ENCODE results near the gene IFI27. TPM values are rescaled to one million over a fixed set of nuclear protein-coding genes. Genes with fewer than 3 reads are reported as not detected.
A peak's percentile ranks its signal among the peaks of the same experiment; 100 is the strongest.

IFI27 gene
- total and polyA plus RNA-seq, 2 donors (not counting 1 experiment from before 2014, with no cell fraction given), result 0.15 to 0.81 TPM

GRCh38 chr14:94081386-94081820 lies 29.1 kb upstream of the IFI27 start:
- peaks cover 5 to 27% of the 10 kb centered on the region in 2 experiments for H3K36me3 ChIP-seq (replicated peaks in 1 of 2; ENCODE audit: control extremely low read depth in 1 of 2, control insufficient read depth in 1 of 2, extremely low read depth in 1 of 2, insufficient read depth in 2 of 2, low read length in 1 of 2)
- ChIA-PET CTCF (interaction anchor here (0.7 to 2.0 kb wide), 8 partner anchors 45 to 647 kb away, joined by 3 to 9 read pairs (median 3); partner anchors contain the start of gene OTUB2), POLR2A (no interaction called here)
- ATAC-seq (ENCODE audit: low read depth), result no peak
- H4K20me1 ChIP-seq (ENCODE audit: control insufficient read depth, insufficient read depth, low read length, poor library complexity, severe bottlenecking), result peaks cover 36% of the 10 kb centered on the region
- peak overlapping the region; percentile 83 to 93 for H3K27ac ChIP-seq (ENCODE audit: low read length in 2 of 2)
- Mint-ChIP-seq H3K9me3 (ENCODE audit: insufficient read depth) (no peaks in the 10 kb centered on the region), H3K4me3 (peak overlapping the region; percentile 97), H3K4me1 (peaks cover 41% of the 10 kb centered on the region), H3K27ac (peak overlapping the region; percentile 97), H3K27me3 (no peaks in the 10 kb centered on the region)
- intact Hi-C loops (cut with micrococcal nuclease), result loop anchor here (1.0 to 2.0 kb wide), 6 partner anchors 48 to 142 kb away; partner anchors contain the start of genes IFI27L2, OTUB2 and PPP4R4
- H3K79me2 ChIP-seq (ENCODE audit: control insufficient read depth, insufficient read depth, low read length), result peaks cover 59% of the 10 kb centered on the region
- peak overlapping the region; percentile 91 to 99 (median 97) for H3K4me3 ChIP-seq (ENCODE audit: control extremely low read depth in 1 of 5, extremely low read depth in 1 of 5, insufficient read depth in 1 of 5, low read depth in 2 of 5, low read length in 4 of 5)
- no peaks in the 10 kb centered on the region for H3K27me3 ChIP-seq (replicated peaks in 1 of 4; ENCODE audit: control extremely low read depth in 1 of 4, control insufficient read depth in 3 of 4, insufficient read depth in 4 of 4, low read length in 3 of 4)
- peak overlapping the region; percentile 93 for H3K9ac ChIP-seq (ENCODE audit: low read length)
- no peak for DNase-seq
- H3K4me2 ChIP-seq (replicated peaks; ENCODE audit: low read depth, low read length, poor library complexity, severe bottlenecking), result peak overlapping the region; percentile 83
- peaks cover 36 to 43% of the 10 kb centered on the region in 2 donors for H3K4me1 ChIP-seq (ENCODE audit: control insufficient read depth in 2 of 2, insufficient read depth in 2 of 2, low read length in 2 of 2)
- TF ChIP-seq CTCF (IDR thresholded peaks at IDR 0.05) (no peak), EZH2 (IDR thresholded peaks at IDR 0.05; ENCODE audit: borderline replicate concordance, insufficient read depth, low read depth, low read length, poor library complexity, severe bottlenecking) (no peak)
- peak overlapping the region; percentile 93 for H2AFZ ChIP-seq (ENCODE audit: insufficient read depth, low read depth, low read length, poor library complexity, severe bottlenecking)
- WGBS (ENCODE audit: insufficient coverage), result under 1% methylated on average over 16 of the region's 19 CpGs
- peaks cover 0 to 1% (median 0%) of the 10 kb centered on the region in 3 donors for H3K9me3 ChIP-seq (ENCODE audit: control extremely low read depth in 1 of 3, control insufficient read depth in 2 of 3, insufficient read depth in 1 of 3, low read length in 2 of 3)

GRCh38 chr14:94087891-94088290 lies 22.6 kb upstream of the IFI27 start:
- Histone ChIP-seq H3K9me3 (ENCODE audit: control extremely low read depth in 1 of 3, control insufficient read depth in 2 of 3, insufficient read depth in 1 of 3, low read length in 2 of 3) (no peaks in the 10 kb centered on the region), H3K79me2 (ENCODE audit: control insufficient read depth, insufficient read depth, low read length) (no peaks in the 10 kb centered on the region), H3K4me2 (replicated peaks; ENCODE audit: low read depth, low read length, poor library complexity, severe bottlenecking) (no peak overlapping the region), H3K4me3 (ENCODE audit: control extremely low read depth in 1 of 5, extremely low read depth in 1 of 5, insufficient read depth in 1 of 5, low read depth in 2 of 5, low read length in 4 of 5) (no peak overlapping the region), H3K27ac (ENCODE audit: low read length in 2 of 2) (no peak overlapping the region), H3K4me1 (ENCODE audit: control insufficient read depth in 2 of 2, insufficient read depth in 2 of 2, low read length in 2 of 2) (no peaks in the 10 kb centered on the region), H2AFZ (ENCODE audit: insufficient read depth, low read depth, low read length, poor library complexity, severe bottlenecking) (no peak overlapping the region), H3K27me3 (replicated peaks in 1 of 4; ENCODE audit: control extremely low read depth in 1 of 4, control insufficient read depth in 3 of 4, insufficient read depth in 4 of 4, low read length in 3 of 4) (no peaks in the 10 kb centered on the region), H3K36me3 (replicated peaks in 1 of 2; ENCODE audit: control extremely low read depth in 1 of 2, control insufficient read depth in 1 of 2, extremely low read depth in 1 of 2, insufficient read depth in 2 of 2, low read length in 1 of 2) (no peaks in the 10 kb centered on the region), H3K9ac (ENCODE audit: low read length) (no peak overlapping the region), H4K20me1 (ENCODE audit: control insufficient read depth, insufficient read depth, low read length, poor library complexity, severe bottlenecking) (no peaks in the 10 kb centered on the region)
- H3K4me3 Mint-ChIP-seq, result no peak overlapping the region
- no peak overlapping the region for H3K27ac Mint-ChIP-seq
- WGBS (ENCODE audit: insufficient coverage), result 79% methylated on average over 3 of the region's 4 CpGs
- H3K4me1 Mint-ChIP-seq, result no peaks in the 10 kb centered on the region
- POLR2A ChIA-PET, result no interaction called here
- ATAC-seq (ENCODE audit: low read depth), result no peak
- no peaks in the 10 kb centered on the region for H3K27me3 Mint-ChIP-seq
- H3K9me3 Mint-ChIP-seq (ENCODE audit: insufficient read depth), result no peaks in the 10 kb centered on the region
- CTCF ChIA-PET, result interaction anchor here (1.3 kb wide), 1 partner anchor 44 kb away, joined by 4 read pairs; no protein-coding TSS in a partner anchor
- intact Hi-C loops (cut with micrococcal nuclease), result no loop called here
- TF ChIP-seq EZH2 (IDR thresholded peaks at IDR 0.05; ENCODE audit: borderline replicate concordance, insufficient read depth, low read depth, low read length, poor library complexity, severe bottlenecking) (no peak), CTCF (IDR thresholded peaks at IDR 0.05) (no peak)
- DNase-seq, result no peak

All from B cell (primary cell).